ENCODE measurements around the gene DLX3. TPM values are rescaled to one million over a fixed set of nuclear protein-coding genes. Genes with fewer than 3 reads are reported as not detected.

Gene DLX3
- total RNA-seq, 1 experiment from 2014 or later, result 1.2 TPM

- Histone ChIP-seq H3K27ac (no peak overlapping the region), H3K27me3 (ENCODE audit: insufficient read depth, low read depth) (no peaks in the 10 kb centered on the region), H4K20me1 (ENCODE audit: insufficient read depth) (no peaks in the 10 kb centered on the region), H3K4me3 (no peak overlapping the region), H3K79me2 (ENCODE audit: low read depth) (no peaks in the 10 kb centered on the region), H3K36me3 (ENCODE audit: low read depth) (no peaks in the 10 kb centered on the region), H3K4me2 (peak overlapping the region; percentile 37), H3K4me1 (replicated peaks; ENCODE audit: insufficient read depth) (peaks cover 11% of the 10 kb centered on the region), H3F3A (ENCODE audit: insufficient read depth, low read depth) (peaks cover 3% of the 10 kb centered on the region; the same call in 1 of the 2 replicates), H3K9me2 (ENCODE audit: insufficient read depth) (no peaks in the 10 kb centered on the region), H3K9me3 (ENCODE audit: insufficient read depth, low read depth) (no peaks in the 10 kb centered on the region), H2AFZ (no peak overlapping the region)
- ChIA-PET CTCF (interaction anchor here (0.5 to 2.2 kb wide), 3 partner anchors 10 to 126 kb away, joined by 3 to 7 read pairs (median 7); no protein-coding TSS in a partner anchor), POLR2A (ENCODE audit: unreplicated experiment) (interaction anchor here (0.6 kb wide), 2 partner anchors 71 to 1945 kb away, joined by 3 to 6 read pairs; no protein-coding TSS in a partner anchor)
- no TSS peak for BruUV-seq (replicated peaks)
- peak in 1 of 2 experiments; percentile 33 for DNase-seq
- TF ChIP-seq CTCF (conservative IDR thresholded peaks at IDR 0.05) (no peak), EZH2 (IDR thresholded peaks at IDR 0.05; ENCODE audit: low read depth) (no peak)
- intact Hi-C loops (cut with micrococcal nuclease; ENCODE audit: unreplicated experiment), result no loop called here
These were observed 7.2 kb downstream of the DLX3 start for GRCh38 chr17:49987681-49988441.

DNA sequence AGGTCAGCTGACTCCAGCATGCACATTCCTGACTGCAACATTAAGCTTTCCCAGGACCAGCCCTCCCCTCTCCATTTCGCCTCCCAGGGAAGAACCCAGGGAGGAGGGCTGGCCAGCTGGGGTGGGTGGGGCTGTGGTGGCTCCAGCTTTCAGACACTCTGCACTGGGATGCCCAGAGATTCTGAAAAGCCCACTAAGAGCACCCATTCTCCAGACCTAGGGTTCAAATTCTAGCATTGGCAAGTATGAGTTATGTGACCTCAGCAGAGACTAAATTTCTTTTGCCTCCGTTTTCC lies 7.8 kb downstream of the DLX3 start:
- no peaks in the 10 kb centered on the region for H3K9me2 ChIP-seq (ENCODE audit: insufficient read depth)
- POLR2A ChIA-PET (ENCODE audit: unreplicated experiment), result interaction anchor here (0.6 kb wide), 2 partner anchors 71 to 1944 kb away, joined by 3 to 6 read pairs; no protein-coding TSS in a partner anchor
- CTCF ChIA-PET, result interaction anchor here (0.6 to 2.2 kb wide), 2 partner anchors 10 to 126 kb away, joined by 7 read pairs; no protein-coding TSS in a partner anchor
- H2AFZ ChIP-seq, result no peak overlapping the region
- BruUV-seq (replicated peaks), result no TSS peak
- H3K4me3 ChIP-seq, result no peak overlapping the region
- H4K20me1 ChIP-seq (ENCODE audit: insufficient read depth), result no peaks in the 10 kb centered on the region
- H3K9me3 ChIP-seq (ENCODE audit: insufficient read depth, low read depth), result no peaks in the 10 kb centered on the region
- H3K4me2 ChIP-seq, result no peak overlapping the region
- no peaks in the 10 kb centered on the region for H3K36me3 ChIP-seq (ENCODE audit: low read depth)
- no peaks in the 10 kb centered on the region for H3K27me3 ChIP-seq (ENCODE audit: insufficient read depth, low read depth)
- no peak overlapping the region for H3K27ac ChIP-seq
- H3K79me2 ChIP-seq (ENCODE audit: low read depth), result no peaks in the 10 kb centered on the region
- no peak for DNase-seq
- TF ChIP-seq EZH2 (IDR thresholded peaks at IDR 0.05; ENCODE audit: low read depth) (no peak), CTCF (conservative IDR thresholded peaks at IDR 0.05) (no peak)
- intact Hi-C loops (cut with micrococcal nuclease; ENCODE audit: unreplicated experiment), result no loop called here
- peaks cover 6% of the 10 kb centered on the region for H3K4me1 ChIP-seq (replicated peaks; ENCODE audit: insufficient read depth)
- H3F3A ChIP-seq (ENCODE audit: insufficient read depth, low read depth), result peaks cover 3% of the 10 kb centered on the region; the same call in 1 of the 2 replicates

- H3K4me3 ChIP-seq, result no peak overlapping the region
- POLR2A ChIA-PET (ENCODE audit: unreplicated experiment), result no interaction called here
- H3K9me2 ChIP-seq (ENCODE audit: insufficient read depth), result no peaks in the 10 kb centered on the region
- peaks cover 6% of the 10 kb centered on the region for H3K4me1 ChIP-seq (replicated peaks; ENCODE audit: insufficient read depth)
- H3K4me2 ChIP-seq, result no peak overlapping the region
- TF ChIP-seq CTCF (conservative IDR thresholded peaks at IDR 0.05) (no peak), EZH2 (IDR thresholded peaks at IDR 0.05; ENCODE audit: low read depth) (no peak)
- no peaks in the 10 kb centered on the region for H4K20me1 ChIP-seq (ENCODE audit: insufficient read depth)
- DNase-seq, result no peak
- no peak overlapping the region for H2AFZ ChIP-seq
- CTCF ChIA-PET, result interaction anchor here (2.2 kb wide), 1 partner anchor 11 kb away, joined by 7 read pairs; no protein-coding TSS in a partner anchor
- no peaks in the 10 kb centered on the region; the same call in 1 of the 2 replicates for H3K27me3 ChIP-seq (ENCODE audit: insufficient read depth, low read depth)
- no peak overlapping the region for H3K27ac ChIP-seq
- intact Hi-C loops (cut with micrococcal nuclease; ENCODE audit: unreplicated experiment), result no loop called here
- no TSS peak for BruUV-seq (replicated peaks)
- peaks cover 3% of the 10 kb centered on the region; the same call in 1 of the 2 replicates for H3F3A ChIP-seq (ENCODE audit: insufficient read depth, low read depth)
- no peaks in the 10 kb centered on the region for H3K9me3 ChIP-seq (ENCODE audit: insufficient read depth, low read depth)
- H3K79me2 ChIP-seq (ENCODE audit: low read depth), result no peaks in the 10 kb centered on the region
- H3K36me3 ChIP-seq (ENCODE audit: low read depth), result no peaks in the 10 kb centered on the region
These were observed 8.4 kb downstream of the DLX3 start for GRCh38 chr17:49986396-49987289.

Data from PC-9 (cell line).